NCI-H1092 treated with DMSO at 0.1 percent for 48 hours (cell line): Measurements from ENCODE around the gene MOB3B.
A peak's percentile ranks its signal among the peaks of the same experiment; 100 is the strongest.

Experiments used
- DNase-seq: peaks from one replicate; lab custom pipeline; 2025; lab: John Stamatoyannopoulos, UW

Gene MOB3B

DNA sequence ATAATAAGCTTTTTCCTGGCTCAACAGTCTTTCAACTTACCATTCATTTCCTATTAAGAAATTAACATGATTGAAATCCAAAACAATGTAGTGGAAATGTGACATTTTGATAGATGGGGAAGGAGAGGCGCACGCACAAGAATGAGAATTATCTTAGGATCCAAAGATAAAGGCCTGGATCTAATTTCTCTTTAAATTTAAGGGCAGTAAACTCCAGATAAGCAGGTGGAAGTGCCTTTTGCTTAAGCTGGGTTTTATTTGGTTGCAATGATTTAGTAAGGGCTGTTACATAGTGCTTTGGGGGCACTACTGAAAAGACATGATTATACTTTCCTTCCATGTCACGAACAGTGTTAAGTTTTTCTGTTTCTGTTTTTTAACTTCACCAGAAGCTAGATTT is 250.0 kb downstream of the MOB3B start:
- DNase-seq: no peak

- DNase-seq: no peak
Measured at GRCh38 chr9:27278374-27278773, 251.2 kb downstream of the MOB3B start.

DNA sequence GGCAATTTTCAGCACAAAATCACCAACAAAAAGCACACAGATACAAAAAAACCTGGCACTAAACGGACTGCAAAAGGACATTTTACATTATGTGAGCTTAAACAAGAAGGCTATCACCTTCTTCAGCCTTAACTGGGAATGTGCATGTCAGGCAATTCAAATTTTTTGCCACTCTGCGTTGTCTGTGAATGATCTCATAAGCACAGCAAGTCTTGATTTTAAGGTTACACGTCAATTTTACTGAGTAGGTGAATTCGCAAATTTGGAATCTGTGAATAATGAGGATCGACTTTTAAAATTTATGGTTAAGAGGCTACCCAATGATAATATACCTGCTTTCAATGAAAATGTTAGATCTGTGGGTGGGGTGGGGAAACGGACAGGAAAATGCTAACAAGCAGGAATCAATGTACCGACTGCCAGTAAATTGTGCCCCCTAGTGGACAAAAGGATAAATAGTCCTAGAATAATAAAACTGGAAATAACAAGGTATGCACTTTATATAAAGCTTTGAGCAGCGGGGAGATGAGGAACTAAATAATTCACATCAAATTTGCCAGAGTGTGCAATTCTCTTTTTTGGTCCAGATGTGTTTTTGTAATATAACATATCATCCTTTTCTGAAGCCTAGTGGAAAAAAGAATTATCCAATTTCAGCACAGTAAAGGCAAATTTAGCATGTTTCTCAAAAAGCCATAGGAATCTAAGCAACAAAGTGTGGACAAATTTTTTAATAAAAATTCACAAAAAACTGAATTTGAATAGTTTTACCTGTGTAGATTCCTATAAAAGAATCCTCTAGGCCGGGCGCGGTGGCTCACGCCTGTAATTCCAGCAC is 253.2 kb downstream of the MOB3B start:
- peak; percentile 85 for DNase-seq
